ENCODE data around the gene DRC3. TPM values are rescaled to one million over a fixed set of nuclear protein-coding genes. Genes with fewer than 3 reads are reported as not detected.

The DRC3 gene
- total RNA-seq, 1 donor from 2014 or later = 0.43 TPM

GRCh38 chr17:17928398-17929287 is 44.0 kb upstream of the DRC3 start:
- Mint-ChIP-seq H3K27ac (ENCODE audit: unreplicated experiment) (peak overlapping the region; percentile 91), H3K4me3 (ENCODE audit: unreplicated experiment) (peak overlapping the region; percentile 6), H3K36me3 (ENCODE audit: low read depth, unreplicated experiment) (no peaks in the 10 kb centered on the region), H3K27me3 (ENCODE audit: low read depth, unreplicated experiment) (no peaks in the 10 kb centered on the region), H3K9me3 (ENCODE audit: unreplicated experiment) (no peaks in the 10 kb centered on the region), H3K4me1 (ENCODE audit: low read depth, unreplicated experiment) (peaks cover 50% of the 10 kb centered on the region)
- H3K4me3 ChIP-seq (ENCODE audit: insufficient read depth, low read depth, low read length) = no peak overlapping the region
- H3K9me3 ChIP-seq (ENCODE audit: insufficient read depth, low read depth, low read length) = no peaks in the 10 kb centered on the region
- no peak for TF ChIP-seq EZH2 (IDR thresholded peaks at IDR 0.05; ENCODE audit: insufficient read depth, low read length)
- peaks cover 63% of the 10 kb centered on the region for H3K79me2 ChIP-seq (ENCODE audit: insufficient read depth, low read length)
- peaks cover 3% of the 10 kb centered on the region for H4K20me1 ChIP-seq (ENCODE audit: insufficient read depth, low read length)
- peaks cover 32% of the 10 kb centered on the region for H3K4me1 ChIP-seq (ENCODE audit: insufficient read depth, low read length)
- H3K27ac ChIP-seq (ENCODE audit: low read depth, low read length) = peak overlapping the region; percentile 47
- peak overlapping the region; percentile 47 for H3K4me2 ChIP-seq (ENCODE audit: low read length)
- no peaks in the 10 kb centered on the region for H3K27me3 ChIP-seq (ENCODE audit: insufficient read depth, low read length)
- H2AFZ ChIP-seq (ENCODE audit: low read depth, low read length) = no peak overlapping the region
- H3K9ac ChIP-seq (ENCODE audit: low read length) = peak overlapping the region; percentile 26
- FAIRE-seq = peak; percentile 52
- DNase-seq (ENCODE audit: low read depth) = peak; percentile 62
- H3K36me3 ChIP-seq (ENCODE audit: insufficient read depth, low read length) = no peaks in the 10 kb centered on the region

GRCh38 chr17:17929655-17930380 is 42.8 kb upstream of the DRC3 start:
- H3K36me3 ChIP-seq (ENCODE audit: insufficient read depth, low read length) = no peaks in the 10 kb centered on the region
- peaks cover 66% of the 10 kb centered on the region for H3K79me2 ChIP-seq (ENCODE audit: insufficient read depth, low read length)
- no peak for FAIRE-seq
- H3K36me3 Mint-ChIP-seq (ENCODE audit: low read depth, unreplicated experiment) = no peaks in the 10 kb centered on the region
- H3K9me3 ChIP-seq (ENCODE audit: insufficient read depth, low read depth, low read length) = no peaks in the 10 kb centered on the region
- H3K9me3 Mint-ChIP-seq (ENCODE audit: unreplicated experiment) = no peaks in the 10 kb centered on the region
- H3K4me3 Mint-ChIP-seq (ENCODE audit: unreplicated experiment) = no peak overlapping the region
- peaks cover 53% of the 10 kb centered on the region for H3K4me1 Mint-ChIP-seq (ENCODE audit: low read depth, unreplicated experiment)
- peak overlapping the region; percentile 21 for H3K27ac ChIP-seq (ENCODE audit: low read depth, low read length)
- no peak overlapping the region for H3K4me3 ChIP-seq (ENCODE audit: insufficient read depth, low read depth, low read length)
- peak overlapping the region; percentile 13 for H3K9ac ChIP-seq (ENCODE audit: low read length)
- H3K4me2 ChIP-seq (ENCODE audit: low read length) = peak overlapping the region; percentile 44
- peaks cover 37% of the 10 kb centered on the region for H3K4me1 ChIP-seq (ENCODE audit: insufficient read depth, low read length)
- H2AFZ ChIP-seq (ENCODE audit: low read depth, low read length) = no peak overlapping the region
- H3K27me3 Mint-ChIP-seq (ENCODE audit: low read depth, unreplicated experiment) = no peaks in the 10 kb centered on the region
- H3K27ac Mint-ChIP-seq (ENCODE audit: unreplicated experiment) = peak overlapping the region; percentile 91
- no peaks in the 10 kb centered on the region for H3K27me3 ChIP-seq (ENCODE audit: insufficient read depth, low read length)
- H4K20me1 ChIP-seq (ENCODE audit: insufficient read depth, low read length) = peaks cover 6% of the 10 kb centered on the region
- TF ChIP-seq CTCF (IDR thresholded peaks at IDR 0.05; ENCODE audit: insufficient read depth, low read depth, low read length) (no peak), EZH2 (IDR thresholded peaks at IDR 0.05; ENCODE audit: insufficient read depth, low read length) (no peak)
- DNase-seq (ENCODE audit: low read depth) = peak; percentile 45

- FAIRE-seq = no peak
- no peak overlapping the region for H3K4me2 ChIP-seq (ENCODE audit: low read length)
- H3K27ac ChIP-seq (ENCODE audit: low read depth, low read length) = no peak overlapping the region
- H4K20me1 ChIP-seq (ENCODE audit: insufficient read depth, low read length) = peaks cover 14% of the 10 kb centered on the region
- TF ChIP-seq CTCF (IDR thresholded peaks at IDR 0.05; ENCODE audit: insufficient read depth, low read depth, low read length) (no peak), EZH2 (IDR thresholded peaks at IDR 0.05; ENCODE audit: insufficient read depth, low read length) (no peak)
- H3K4me1 ChIP-seq (ENCODE audit: insufficient read depth, low read length) = peaks cover 45% of the 10 kb centered on the region
- no peak overlapping the region for H3K4me3 ChIP-seq (ENCODE audit: insufficient read depth, low read depth, low read length)
- Mint-ChIP-seq H3K27me3 (ENCODE audit: low read depth, unreplicated experiment) (no peaks in the 10 kb centered on the region), H3K4me1 (ENCODE audit: low read depth, unreplicated experiment) (peaks cover 59% of the 10 kb centered on the region), H3K9me3 (ENCODE audit: unreplicated experiment) (no peaks in the 10 kb centered on the region), H3K27ac (ENCODE audit: unreplicated experiment) (no peak overlapping the region), H3K36me3 (ENCODE audit: low read depth, unreplicated experiment) (no peaks in the 10 kb centered on the region), H3K4me3 (ENCODE audit: unreplicated experiment) (no peak overlapping the region)
- no peak for DNase-seq (ENCODE audit: low read depth)
- H3K79me2 ChIP-seq (ENCODE audit: insufficient read depth, low read length) = peaks cover 60% of the 10 kb centered on the region
- no peaks in the 10 kb centered on the region for H3K36me3 ChIP-seq (ENCODE audit: insufficient read depth, low read length)
- no peak overlapping the region for H2AFZ ChIP-seq (ENCODE audit: low read depth, low read length)
- no peak overlapping the region for H3K9ac ChIP-seq (ENCODE audit: low read length)
- no peaks in the 10 kb centered on the region for H3K27me3 ChIP-seq (ENCODE audit: insufficient read depth, low read length)
- H3K9me3 ChIP-seq (ENCODE audit: insufficient read depth, low read depth, low read length) = no peaks in the 10 kb centered on the region
These were observed 42.0 kb upstream of the DRC3 start for GRCh38 chr17:17930674-17931073.
